SU-DHL-6 (cell line): Measurements from ENCODE around the gene RANBP3.

ENCODE experiments used
- H2AFZ ChIP-seq: fragments of 200-600 bp; sonication (generic); 2 replicates; pipeline ENCODE4 v1.6.1; 2014; ENCODE audit warnings: low read depth, mild to moderate bottlenecking, moderate library complexity, mixed read lengths, antibody characterized with exemption, low read length; ENCODE audit not compliant: severe bottlenecking
- H3F3A ChIP-seq: fragments of 200-600 bp; shearing (Covaris generic); 2 replicates; pipeline ENCODE4 v1.6.0; 2016; ENCODE audit warnings: antibody characterized with exemption, mild to moderate bottlenecking; ENCODE audit not compliant: insufficient read depth
- H3K27ac ChIP-seq: fragments of 200-600 bp; sonication (generic); 2 replicates; pipeline ENCODE4 v1.5.1; 2016; ENCODE audit warnings: low read depth, mild to moderate bottlenecking, low read length, moderate library complexity, mixed read lengths
- H3K27me3 ChIP-seq: fragments of 200-600 bp; sonication (generic), shearing (Covaris generic); 2 replicates; pipeline ENCODE4 v1.6.0; 2014; ENCODE audit warnings: mild to moderate bottlenecking, low read length
- H3K36me3 ChIP-seq: fragments of 200-600 bp; sonication (generic); 2 replicates; pipeline ENCODE4 v1.6.1; 2014; ENCODE audit warnings: mild to moderate bottlenecking, low read length, mixed read lengths
- H3K4me2 ChIP-seq: fragments of 300-600, 200-600 bp; shearing (Covaris generic), sonication (generic); 2 replicates; pipeline ENCODE4 v1.6.0; 2014; ENCODE audit warnings: low read length, low read depth, mild to moderate bottlenecking; ENCODE audit not compliant: poor library complexity, severe bottlenecking
- H3K4me3 ChIP-seq: fragments of 200-600 bp; sonication (generic); 2 replicates; pipeline ENCODE4 v1.5.1; 2014; ENCODE audit warnings: antibody characterized with exemption, low read length, mild to moderate bottlenecking, mixed read lengths; ENCODE audit not compliant: insufficient read depth, poor library complexity, severe bottlenecking
- H3K79me2 ChIP-seq: fragments of 200-600 bp; sonication (generic); 2 replicates; pipeline ENCODE4 v1.6.1; 2014; ENCODE audit warnings: mild to moderate bottlenecking, low read length, moderate library complexity; ENCODE audit not compliant: insufficient read depth
- H3K9ac ChIP-seq: fragments of 200-600 bp; sonication (generic); 2 replicates; pipeline ENCODE4 v1.7.0; 2014; ENCODE audit warnings: mild to moderate bottlenecking, low read length
- H3K9me2 ChIP-seq: fragments of 200-600 bp; sonication (generic); replicated peaks from 2 replicates; pipeline ENCODE4 v1.6.1; 2014; ENCODE audit warnings: low read length; ENCODE audit not compliant: insufficient read depth
- H3K9me3 ChIP-seq: fragments of 200-600 bp; sonication (generic); 2 replicates; pipeline ENCODE4 v1.6.1; 2014; ENCODE audit warnings: low read length, mixed read lengths; ENCODE audit not compliant: insufficient read depth
- H4K20me1 ChIP-seq: fragments of 200-600 bp; sonication (generic); 2 replicates; pipeline ENCODE4 v1.6.1; 2014; ENCODE audit warnings: low read depth, mild to moderate bottlenecking, antibody characterized with exemption, low read length, moderate library complexity, mixed read lengths
- CTCF ChIP-seq: fragments of 200-600 bp; sonication (generic); IDR thresholded peaks from one replicate; pipeline ENCODE4 v1.5.1; 2017; ENCODE audit warnings: antibody characterized with exemption, mild to moderate bottlenecking, low read length, moderate library complexity; ENCODE audit not compliant: insufficient read depth, poor library complexity, severe bottlenecking
- EZH2phosphoT487 ChIP-seq: fragments of 200-600 bp; sonication (generic), shearing (Covaris generic); conservative IDR thresholded peaks from 2 replicates; pipeline ENCODE4 v1.6.1; 2018; ENCODE audit warnings: mild to moderate bottlenecking, antibody characterized with exemption, low read length, moderate library complexity, mixed read lengths

RANBP3 gene

GRCh38 chr19:6018786-6019185, 40.8 kb upstream of the RANBP3 start:
- Histone ChIP-seq H3K9me3 (no peaks in the 10 kb centered on the region), H3K4me3 (no peak overlapping the region), H3F3A (no peaks in the 10 kb centered on the region), H3K9me2 (no peaks in the 10 kb centered on the region), H3K27me3 (no peaks in the 10 kb centered on the region), H3K27ac (no peak overlapping the region), H2AFZ (no peak overlapping the region), H3K36me3 (no peaks in the 10 kb centered on the region), H3K79me2 (no peaks in the 10 kb centered on the region), H3K9ac (no peak overlapping the region), H3K4me2 (no peak overlapping the region), H4K20me1 (no peaks in the 10 kb centered on the region)
- TF ChIP-seq EZH2phosphoT487 (no peak), CTCF (peak; percentile 13)

- Histone ChIP-seq H3K27me3 (no peaks in the 10 kb centered on the region), H3K9me3 (no peaks in the 10 kb centered on the region), H3K9me2 (no peaks in the 10 kb centered on the region), H3K27ac (no peak overlapping the region), H4K20me1 (no peaks in the 10 kb centered on the region), H3K79me2 (no peaks in the 10 kb centered on the region), H3K4me3 (no peak overlapping the region), H3K36me3 (no peaks in the 10 kb centered on the region), H3K9ac (no peak overlapping the region), H3K4me2 (no peak overlapping the region), H2AFZ (no peak overlapping the region), H3F3A (no peaks in the 10 kb centered on the region)
- no peak for TF ChIP-seq EZH2phosphoT487
- TF ChIP-seq CTCF: no peak
Observed at GRCh38 chr19:6017576-6017975, 39.6 kb upstream of the RANBP3 start.

GRCh38 chr19:6015841-6016545, 38.1 kb upstream of the RANBP3 start:
- Histone ChIP-seq H3K79me2 (no peaks in the 10 kb centered on the region), H3K36me3 (no peaks in the 10 kb centered on the region), H4K20me1 (no peaks in the 10 kb centered on the region), H3K4me2 (no peak overlapping the region), H3K9me2 (no peaks in the 10 kb centered on the region), H3K9ac (no peak overlapping the region), H2AFZ (no peak overlapping the region), H3K27me3 (no peaks in the 10 kb centered on the region), H3K9me3 (no peaks in the 10 kb centered on the region), H3K4me3 (no peak overlapping the region), H3K27ac (no peak overlapping the region), H3F3A (no peaks in the 10 kb centered on the region)
- TF ChIP-seq EZH2phosphoT487 (no peak), CTCF (no peak)
